Measurements from ENCODE around the gene CHMP2A.
A peak's percentile ranks its signal among the peaks of the same experiment; 100 is the strongest.
"Not testable (repeated sequence)": the region's sequence is repeated elsewhere in the genome, so short reads cannot be mapped to it uniquely, and the experiment has no call there.

Gene CHMP2A

GRCh38 chr19:58515259-58515658 lies 39.6 kb downstream of the CHMP2A start:
- H3K4me3 ChIP-seq (ENCODE audit: insufficient read depth, low read depth, low read length), result no peak overlapping the region
- peaks cover 10% of the 10 kb centered on the region for H3K36me3 ChIP-seq (ENCODE audit: control insufficient read depth, insufficient read depth, low read length)
- no peak overlapping the region for H3K27ac ChIP-seq (ENCODE audit: insufficient read depth, low read depth, low read length, poor library complexity, severe bottlenecking)
- peaks cover 6% of the 10 kb centered on the region for H3K4me1 ChIP-seq (ENCODE audit: control insufficient read depth, insufficient read depth, low read length)
- no peaks in the 10 kb centered on the region for H3K9me3 ChIP-seq (ENCODE audit: control insufficient read depth, low read length)
- H3K27me3 ChIP-seq (ENCODE audit: control insufficient read depth, insufficient read depth, low read length, poor library complexity, severe bottlenecking), result no peaks in the 10 kb centered on the region
- WGBS, 2 experiments, result 81 to 90% methylated on average over 2 of the region's 2 CpGs

GRCh38 chr19:58514564-58515022 lies 40.3 kb downstream of the CHMP2A start:
- peaks cover 10% of the 10 kb centered on the region for H3K36me3 ChIP-seq (ENCODE audit: control insufficient read depth, insufficient read depth, low read length)
- no peaks in the 10 kb centered on the region for H3K27me3 ChIP-seq (ENCODE audit: control insufficient read depth, insufficient read depth, low read length, poor library complexity, severe bottlenecking)
- peaks cover 6% of the 10 kb centered on the region for H3K4me1 ChIP-seq (ENCODE audit: control insufficient read depth, insufficient read depth, low read length)
- no peak overlapping the region for H3K27ac ChIP-seq (ENCODE audit: insufficient read depth, low read depth, low read length, poor library complexity, severe bottlenecking)
- no peaks in the 10 kb centered on the region for H3K9me3 ChIP-seq (ENCODE audit: control insufficient read depth, low read length)
- H3K4me3 ChIP-seq (ENCODE audit: insufficient read depth, low read depth, low read length), result peak overlapping the region; percentile 35
- 79 to 80% methylated on average over 3 of the region's 3 CpGs for WGBS, 2 experiments

GRCh38 chr19:58513694-58514563 lies 41.0 kb downstream of the CHMP2A start:
- Histone ChIP-seq H3K27me3 (ENCODE audit: control insufficient read depth, insufficient read depth, low read length, poor library complexity, severe bottlenecking) (no peaks in the 10 kb centered on the region), H3K9me3 (ENCODE audit: control insufficient read depth, low read length) (no peaks in the 10 kb centered on the region), H3K36me3 (ENCODE audit: control insufficient read depth, insufficient read depth, low read length) (peaks cover 10% of the 10 kb centered on the region), H3K4me3 (ENCODE audit: insufficient read depth, low read depth, low read length) (peak overlapping the region; percentile 35), H3K4me1 (ENCODE audit: control insufficient read depth, insufficient read depth, low read length) (peaks cover 6% of the 10 kb centered on the region), H3K27ac (ENCODE audit: insufficient read depth, low read depth, low read length, poor library complexity, severe bottlenecking) (no peak overlapping the region)
- 20 to 21% methylated on average over 61 to 65 of the region's 66 CpGs for WGBS, 2 experiments

GRCh38 chr19:58513213-58513693 lies 41.7 kb downstream of the CHMP2A start:
- Histone ChIP-seq H3K27ac (ENCODE audit: insufficient read depth, low read depth, low read length, poor library complexity, severe bottlenecking) (no peak overlapping the region), H3K9me3 (ENCODE audit: control insufficient read depth, low read length) (no peaks in the 10 kb centered on the region), H3K4me3 (ENCODE audit: insufficient read depth, low read depth, low read length) (no peak overlapping the region), H3K27me3 (ENCODE audit: control insufficient read depth, insufficient read depth, low read length, poor library complexity, severe bottlenecking) (no peaks in the 10 kb centered on the region), H3K4me1 (ENCODE audit: control insufficient read depth, insufficient read depth, low read length) (peaks cover 3% of the 10 kb centered on the region), H3K36me3 (ENCODE audit: control insufficient read depth, insufficient read depth, low read length) (peaks cover 10% of the 10 kb centered on the region)
- 95% methylated on average over 10 of the region's 10 CpGs for WGBS, 2 experiments

- H3K9me3 ChIP-seq (ENCODE audit: control insufficient read depth, low read length), result no peaks in the 10 kb centered on the region
- H3K4me3 ChIP-seq (ENCODE audit: insufficient read depth, low read depth, low read length), result no peak within 1 kb of the TSS
- no peak within 1 kb of the TSS for H3K27ac ChIP-seq (ENCODE audit: insufficient read depth, low read depth, low read length, poor library complexity, severe bottlenecking)
- no peaks in the 10 kb centered on the region for H3K4me1 ChIP-seq (ENCODE audit: control insufficient read depth, insufficient read depth, low read length)
- WGBS, 2 experiments, result 91 to 92% methylated on average over 25 of the region's 25 CpGs
- H3K27me3 ChIP-seq (ENCODE audit: control insufficient read depth, insufficient read depth, low read length, poor library complexity, severe bottlenecking), result no peaks in the 10 kb centered on the region
- peaks cover 6% of the 10 kb centered on the region for H3K36me3 ChIP-seq (ENCODE audit: control insufficient read depth, insufficient read depth, low read length)
Observed at GRCh38 chr19:58511353-58512208, 43.3 kb downstream of the CHMP2A start, which contains the start of gene SLC27A5. TSS of gene SLC27A5 (minus strand) at chr19:58511992. CDS start at chr19:58511955, 37 bp downstream.

- Histone ChIP-seq H3K36me3 (ENCODE audit: control insufficient read depth, insufficient read depth, low read length) (no peaks in the 10 kb centered on the region), H3K27me3 (ENCODE audit: control insufficient read depth, insufficient read depth, low read length, poor library complexity, severe bottlenecking) (no peaks in the 10 kb centered on the region), H3K4me1 (ENCODE audit: control insufficient read depth, insufficient read depth, low read length) (no peaks in the 10 kb centered on the region), H3K4me3 (ENCODE audit: insufficient read depth, low read depth, low read length) (no peak overlapping the region), H3K27ac (ENCODE audit: insufficient read depth, low read depth, low read length, poor library complexity, severe bottlenecking) (no peak overlapping the region), H3K9me3 (ENCODE audit: control insufficient read depth, low read length) (no peaks in the 10 kb centered on the region)
- 83 to 89% methylated on average over 8 of the region's 8 CpGs for WGBS, 2 experiments
Observed at GRCh38 chr19:58510084-58510862, 44.6 kb downstream of the CHMP2A start.

- no peaks in the 10 kb centered on the region for H3K27me3 ChIP-seq (ENCODE audit: control insufficient read depth, insufficient read depth, low read length, poor library complexity, severe bottlenecking)
- 92 to 93% methylated on average over 11 of the region's 11 CpGs for WGBS, 2 experiments
- H3K9me3 ChIP-seq (ENCODE audit: control insufficient read depth, low read length), result no peaks in the 10 kb centered on the region
- H3K27ac ChIP-seq (ENCODE audit: insufficient read depth, low read depth, low read length, poor library complexity, severe bottlenecking), result no peak overlapping the region
- H3K4me3 ChIP-seq (ENCODE audit: insufficient read depth, low read depth, low read length), result no peak overlapping the region
- no peaks in the 10 kb centered on the region for H3K4me1 ChIP-seq (ENCODE audit: control insufficient read depth, insufficient read depth, low read length)
- no peaks in the 10 kb centered on the region for H3K36me3 ChIP-seq (ENCODE audit: control insufficient read depth, insufficient read depth, low read length)
Observed at GRCh38 chr19:58509731-58510083, 45.2 kb downstream of the CHMP2A start.

- not testable (repeated sequence) for H3K4me3 ChIP-seq (ENCODE audit: insufficient read depth, low read depth, low read length); H3K36me3 ChIP-seq (ENCODE audit: control insufficient read depth, insufficient read depth, low read length)
- 89% methylated on average over 7 of the region's 8 CpGs for WGBS, 2 experiments
Observed at GRCh38 chr19:58507602-58508223, 47.2 kb downstream of the CHMP2A start.

More at GRCh38 chr19:58507602-58508223, 47.2 kb downstream of the CHMP2A start:
- not testable (repeated sequence) for H3K27ac ChIP-seq (ENCODE audit: insufficient read depth, low read depth, low read length, poor library complexity, severe bottlenecking); H3K27me3 ChIP-seq (ENCODE audit: control insufficient read depth, insufficient read depth, low read length, poor library complexity, severe bottlenecking); H3K4me1 ChIP-seq (ENCODE audit: control insufficient read depth, insufficient read depth, low read length); H3K9me3 ChIP-seq (ENCODE audit: control insufficient read depth, low read length)

All from ectodermal cell (in vitro differentiated cells).